Suprapubic skin (tissue), 3 donors: ENCODE results near the gene UNC119B.

Experiments
- POLR2A ChIP-seq, 2 donors: fragments of 450-650 bp; IDR thresholded peaks; one replicate each; pipeline ENCODE4 v1.6.1; 2017; ENCODE audit warnings: antibody characterized with exemption in 2 of 2, mild to moderate bottlenecking in 2 of 2, moderate library complexity in 2 of 2
- TF ChIP-seq, protein P1 (sequence below), 2 donors: fragments of 200-600 bp in 1 of 2; fragments of 450-650 bp in 1 of 2; sonication (generic) in 1 of 2; IDR thresholded peaks; one replicate each; pipeline ENCODE4 v1.5.1; 2016 to 2019; ENCODE audit warnings: antibody characterized with exemption in 2 of 2, mild to moderate bottlenecking in 1 of 2, moderate library complexity in 1 of 2

GRCh38 chr12:120734210-120734609 is 24.0 kb downstream of the UNC119B start:
- TF ChIP-seq POLR2A (IDR thresholded peaks at IDR 0.05), result no peak
- TF ChIP-seq, protein P1, sequence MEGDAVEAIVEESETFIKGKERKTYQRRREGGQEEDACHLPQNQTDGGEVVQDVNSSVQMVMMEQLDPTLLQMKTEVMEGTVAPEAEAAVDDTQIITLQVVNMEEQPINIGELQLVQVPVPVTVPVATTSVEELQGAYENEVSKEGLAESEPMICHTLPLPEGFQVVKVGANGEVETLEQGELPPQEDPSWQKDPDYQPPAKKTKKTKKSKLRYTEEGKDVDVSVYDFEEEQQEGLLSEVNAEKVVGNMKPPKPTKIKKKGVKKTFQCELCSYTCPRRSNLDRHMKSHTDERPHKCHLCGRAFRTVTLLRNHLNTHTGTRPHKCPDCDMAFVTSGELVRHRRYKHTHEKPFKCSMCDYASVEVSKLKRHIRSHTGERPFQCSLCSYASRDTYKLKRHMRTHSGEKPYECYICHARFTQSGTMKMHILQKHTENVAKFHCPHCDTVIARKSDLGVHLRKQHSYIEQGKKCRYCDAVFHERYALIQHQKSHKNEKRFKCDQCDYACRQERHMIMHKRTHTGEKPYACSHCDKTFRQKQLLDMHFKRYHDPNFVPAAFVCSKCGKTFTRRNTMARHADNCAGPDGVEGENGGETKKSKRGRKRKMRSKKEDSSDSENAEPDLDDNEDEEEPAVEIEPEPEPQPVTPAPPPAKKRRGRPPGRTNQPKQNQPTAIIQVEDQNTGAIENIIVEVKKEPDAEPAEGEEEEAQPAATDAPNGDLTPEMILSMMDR (IDR thresholded peaks at IDR 0.05), result no peak
